Measurements from ENCODE around the gene HSPBP1.

Gene HSPBP1

GRCh38 chr19:55254625-55254977 is 25.3 kb downstream of the HSPBP1 start:
- no peak for DNase-seq (ENCODE audit: low spot score)

DNA sequence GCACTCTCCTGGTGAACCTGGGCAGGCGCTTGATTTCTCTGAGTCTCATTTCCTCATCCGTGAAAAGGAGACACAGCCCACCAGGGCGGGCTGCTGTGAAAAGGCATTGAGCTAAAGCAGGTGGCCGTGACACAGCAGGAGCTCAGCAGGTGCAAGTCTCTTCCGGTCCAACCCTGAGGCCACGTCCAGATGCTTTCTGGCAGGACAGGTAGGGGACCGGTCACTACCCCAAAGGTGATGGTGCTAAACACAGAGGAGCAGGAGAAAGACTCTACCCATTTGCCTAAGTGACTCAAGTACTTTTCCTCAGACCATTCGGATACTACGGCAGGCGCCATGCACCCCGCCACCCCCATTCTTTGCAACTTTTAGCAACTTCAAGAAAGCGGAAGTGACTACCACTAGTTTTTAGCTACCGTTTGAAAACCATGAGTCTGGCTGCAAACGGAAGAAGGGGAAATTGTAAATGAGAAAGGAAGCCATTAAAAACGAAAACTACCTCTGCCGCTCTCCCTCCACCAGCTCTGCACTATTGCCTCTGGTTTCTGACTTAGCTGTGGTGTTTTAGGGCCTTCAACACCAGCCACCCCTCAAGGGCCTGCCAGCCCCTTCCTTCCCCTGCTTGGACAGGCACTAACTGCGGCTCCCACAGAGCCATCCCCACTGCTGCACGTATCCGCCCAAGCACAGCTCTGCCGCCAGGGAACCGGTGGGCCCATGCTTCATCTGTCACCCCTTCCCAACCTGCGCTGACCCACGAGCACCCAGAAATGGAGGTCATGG is 25.9 kb downstream of the HSPBP1 start:
- no peak for DNase-seq (ENCODE audit: low spot score)

DNA sequence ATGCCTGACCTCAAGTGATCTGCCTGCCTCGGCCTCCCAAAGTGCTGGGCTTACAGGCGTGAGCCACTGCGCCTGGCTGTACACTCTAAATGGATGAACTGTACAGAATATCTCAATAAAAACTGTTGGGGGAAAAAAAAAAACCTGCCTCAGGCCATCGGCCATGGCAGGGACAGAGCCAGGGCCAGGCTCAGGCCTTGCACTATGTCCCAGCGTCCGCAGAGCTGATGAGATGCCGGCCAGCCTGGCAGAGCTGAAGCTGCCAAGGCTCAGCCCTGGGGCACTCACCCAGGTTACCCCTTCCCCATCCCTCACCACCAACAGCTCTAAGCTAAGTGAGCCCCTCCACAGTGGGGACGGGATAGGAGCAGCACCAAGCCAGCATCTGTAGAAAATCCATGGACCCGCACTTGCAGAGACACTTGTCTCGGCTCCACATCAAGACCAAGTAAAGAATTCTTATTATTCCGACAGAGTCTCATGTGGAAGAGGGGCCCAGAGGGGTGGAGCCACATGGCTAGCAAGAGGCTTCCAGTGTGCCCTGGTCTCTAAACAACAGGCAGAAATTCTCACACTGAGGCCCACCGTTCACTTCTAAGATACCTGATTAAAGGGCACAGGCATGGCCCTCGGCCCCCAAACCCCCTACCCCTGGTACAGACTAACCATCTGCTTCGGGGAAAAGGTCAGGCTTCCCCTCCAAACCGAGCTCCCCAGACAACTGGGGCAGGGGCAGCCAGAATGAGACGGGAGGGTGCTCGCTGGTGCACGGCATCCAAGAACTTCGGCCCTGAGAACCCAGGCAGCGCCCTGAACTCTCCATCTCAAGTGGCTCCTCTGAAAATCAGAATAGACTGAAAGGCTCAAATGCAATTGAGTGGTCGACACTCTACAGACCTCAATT is 26.9 kb downstream of the HSPBP1 start:
- no peak for DNase-seq (ENCODE audit: low spot score)

DNA sequence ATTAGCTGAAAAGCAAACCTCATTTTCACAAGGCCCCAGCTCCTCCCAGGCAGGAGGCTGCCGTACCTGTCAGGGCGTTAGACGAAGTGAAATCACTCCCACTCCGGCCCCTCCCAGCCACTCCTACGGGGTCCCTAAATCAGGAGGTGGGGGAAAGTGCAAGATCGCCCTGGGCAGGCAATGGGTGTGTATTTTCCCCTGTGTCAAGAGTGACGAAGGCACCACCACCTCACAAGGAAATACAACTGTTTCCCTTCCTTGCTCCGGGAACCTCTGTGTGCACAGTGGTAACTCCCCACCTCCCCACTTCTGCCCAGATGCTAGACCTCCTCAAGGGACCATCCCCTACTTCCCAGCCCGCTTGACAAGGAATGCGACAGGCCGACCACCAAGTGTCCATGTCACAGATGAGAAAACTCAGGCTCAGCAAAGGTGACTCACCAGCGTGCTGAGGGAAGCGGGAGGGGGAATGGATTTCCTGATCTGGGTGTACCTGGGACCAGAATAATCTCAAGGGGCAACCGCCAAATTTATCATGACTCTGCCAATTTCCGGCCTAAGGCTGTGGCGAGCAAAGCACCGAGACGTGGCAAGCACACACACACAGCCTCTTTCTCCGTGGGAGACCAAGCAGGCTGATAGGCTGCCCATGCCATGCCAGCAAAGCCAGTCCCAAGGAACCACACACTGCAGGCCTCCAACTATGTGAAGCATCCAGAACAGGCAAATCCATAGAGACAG is 28.4 kb downstream of the HSPBP1 start:
- DNase-seq (ENCODE audit: low spot score) = no peak

DNA sequence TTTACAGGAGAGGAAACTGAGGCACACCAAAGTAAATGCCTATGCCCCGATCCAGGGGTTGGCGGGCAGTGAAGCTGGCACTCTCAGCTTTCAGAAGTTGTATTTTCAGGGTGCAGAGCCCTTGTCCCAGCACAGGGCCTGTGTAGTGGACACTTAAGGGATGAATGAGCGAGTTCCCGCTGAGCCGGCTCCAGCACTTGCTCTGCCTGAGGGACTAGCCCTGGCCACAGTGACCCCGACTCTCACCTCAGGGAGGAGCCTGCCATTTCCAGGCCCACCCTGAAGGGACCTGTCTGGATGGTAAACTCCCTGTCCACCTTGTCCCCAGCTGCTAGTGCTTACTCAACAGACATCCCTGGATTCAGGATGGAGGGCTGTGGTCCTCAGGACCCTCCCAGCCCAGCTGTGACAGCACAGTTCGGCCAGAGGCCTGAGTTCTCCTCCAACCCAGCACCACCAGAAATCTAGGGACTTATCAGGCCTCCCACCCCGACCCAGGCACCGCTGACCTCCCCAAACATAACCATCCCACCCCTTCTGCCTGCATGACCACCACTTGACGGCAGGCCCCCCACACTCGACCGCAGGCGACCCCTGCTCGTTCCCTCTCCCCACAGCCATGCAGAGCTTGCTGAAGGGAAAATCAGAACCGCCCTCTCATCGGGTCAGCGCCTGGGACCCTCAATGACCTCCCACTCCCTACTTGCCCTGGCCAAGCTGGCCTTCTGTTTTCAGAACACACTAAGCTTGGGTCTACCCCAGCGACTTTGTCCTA is 29.5 kb downstream of the HSPBP1 start:
- no peak for DNase-seq (ENCODE audit: low spot score)

- no peak for DNase-seq (ENCODE audit: low spot score)
Observed at GRCh38 chr19:55249841-55250240, 30.1 kb downstream of the HSPBP1 start.

- no peak for DNase-seq (ENCODE audit: low spot score)
Observed at GRCh38 chr19:55248704-55249103, 31.2 kb downstream of the HSPBP1 start.

GRCh38 chr19:55248166-55248675 is 31.7 kb downstream of the HSPBP1 start:
- DNase-seq (ENCODE audit: low spot score) = no peak

GRCh38 chr19:55247621-55248099 is 32.2 kb downstream of the HSPBP1 start:
- no peak for DNase-seq (ENCODE audit: low spot score)

DNA sequence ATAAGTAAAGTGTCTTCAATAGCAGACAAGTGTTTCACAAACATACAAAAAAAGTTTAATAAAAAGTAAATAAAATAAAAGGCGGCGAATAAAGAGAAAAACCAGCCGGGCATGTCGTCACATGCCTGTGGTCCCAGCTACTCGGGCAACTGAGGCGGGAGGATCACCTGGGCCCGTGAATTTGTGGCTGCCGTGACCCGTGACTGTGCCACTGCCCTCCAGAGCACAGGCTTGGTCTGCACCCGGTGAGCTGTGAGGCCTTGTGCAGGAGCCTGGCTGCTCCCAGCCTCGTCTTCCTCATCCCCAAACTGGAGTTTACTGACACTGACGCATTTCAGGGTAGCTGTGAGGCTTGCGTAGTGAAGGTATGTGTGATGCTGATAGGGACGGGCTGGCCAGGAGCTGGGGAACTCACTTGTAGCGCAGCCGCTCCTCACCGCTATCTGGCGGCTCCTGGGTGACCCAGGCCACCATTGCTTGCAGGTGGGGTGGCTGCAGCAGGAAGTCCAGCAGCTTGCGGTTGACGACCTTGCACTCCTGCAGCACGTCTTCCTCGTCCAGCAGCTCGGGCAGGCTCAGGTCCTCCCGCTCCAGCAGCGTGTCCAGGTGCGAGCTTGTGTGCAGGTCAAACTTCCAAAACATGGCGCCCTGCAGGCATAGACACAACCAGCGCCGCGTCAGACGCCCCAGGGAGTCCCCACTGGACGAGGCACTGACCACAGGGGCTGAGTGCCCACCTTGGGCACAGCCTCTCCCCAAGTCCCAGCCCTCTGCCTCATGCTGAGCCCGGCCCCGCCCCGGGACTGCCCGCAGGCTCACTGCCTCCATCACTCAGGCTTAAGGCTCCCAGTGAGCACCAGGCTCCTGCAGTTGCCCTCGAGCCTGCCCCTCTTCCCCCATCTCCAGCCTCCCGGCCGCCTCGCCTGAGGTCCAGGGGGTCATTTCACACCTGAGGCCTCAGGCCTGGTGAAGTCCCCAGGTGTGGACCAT is 33.2 kb downstream of the HSPBP1 start:
- DNase-seq (ENCODE audit: low spot score) = no peak

- no peak for DNase-seq (ENCODE audit: low spot score)
Observed at GRCh38 chr19:55245236-55245904, 34.5 kb downstream of the HSPBP1 start.

- DNase-seq (ENCODE audit: low spot score) = no peak
Observed at GRCh38 chr19:55244004-55244680, 35.8 kb downstream of the HSPBP1 start.

DNA sequence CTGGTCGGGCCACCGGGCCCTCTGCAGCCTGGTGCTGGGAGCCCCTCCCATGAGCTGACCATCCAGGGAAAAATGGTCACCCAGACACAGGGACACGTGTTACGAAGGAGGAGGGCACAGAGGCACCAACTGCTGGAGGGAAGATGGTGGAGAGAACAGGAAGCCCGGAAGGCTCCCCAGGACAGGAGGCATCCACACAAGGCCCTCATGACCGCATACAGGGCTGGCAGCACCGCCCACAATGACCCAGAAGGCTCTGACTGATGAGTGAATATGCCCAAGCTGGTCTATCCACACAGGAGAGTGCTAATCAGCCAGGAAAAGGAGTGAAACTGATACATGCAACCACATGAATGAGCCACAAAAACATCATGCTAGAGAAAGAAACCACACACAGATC is 37.4 kb downstream of the HSPBP1 start:
- DNase-seq (ENCODE audit: low spot score) = no peak

GRCh38 chr19:55241935-55242464 is 37.9 kb downstream of the HSPBP1 start:
- DNase-seq (ENCODE audit: low spot score) = no peak

DNA sequence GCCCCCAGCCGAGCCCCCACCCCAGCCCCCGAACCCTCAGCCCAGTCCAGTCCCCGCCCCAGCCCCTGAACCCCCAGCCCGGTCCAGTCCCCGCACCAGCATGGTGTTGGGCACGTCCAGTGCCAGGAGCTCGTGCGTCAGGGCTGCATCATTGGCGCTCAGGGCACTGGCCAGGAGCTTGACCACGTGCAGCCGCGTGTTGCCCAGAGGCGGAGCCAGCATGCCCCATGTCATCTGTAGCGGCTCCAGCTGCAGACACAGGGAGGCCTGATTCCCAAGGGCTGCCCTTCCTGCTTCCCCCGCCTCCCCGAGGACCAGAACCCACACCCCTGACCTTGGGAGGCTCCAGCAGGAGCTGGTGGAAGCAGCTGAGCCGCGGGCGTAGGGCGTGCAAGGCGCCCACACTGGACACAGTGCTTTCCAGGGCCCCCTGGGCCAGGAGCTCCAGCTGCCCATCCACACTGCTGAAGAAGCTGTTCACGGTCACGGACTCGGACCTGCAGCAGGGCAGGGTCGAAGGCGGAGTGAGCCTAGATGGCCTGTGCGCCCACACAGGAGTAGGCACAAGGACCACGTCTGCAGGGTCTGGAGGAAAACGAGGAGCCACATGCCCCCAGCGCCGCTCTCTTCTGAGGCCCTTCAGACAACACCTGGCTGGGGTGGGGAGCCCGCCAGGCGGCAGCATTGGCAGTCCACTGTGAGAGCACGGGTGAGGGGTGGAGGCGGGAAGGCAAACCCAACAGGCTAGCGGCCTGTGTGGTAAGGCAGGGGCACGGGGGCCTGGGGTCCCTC is 38.6 kb downstream of the HSPBP1 start:
- no peak for DNase-seq (ENCODE audit: low spot score)

GRCh38 chr19:55240713-55241020 is 39.2 kb downstream of the HSPBP1 start:
- no peak for DNase-seq (ENCODE audit: low spot score)

DNA sequence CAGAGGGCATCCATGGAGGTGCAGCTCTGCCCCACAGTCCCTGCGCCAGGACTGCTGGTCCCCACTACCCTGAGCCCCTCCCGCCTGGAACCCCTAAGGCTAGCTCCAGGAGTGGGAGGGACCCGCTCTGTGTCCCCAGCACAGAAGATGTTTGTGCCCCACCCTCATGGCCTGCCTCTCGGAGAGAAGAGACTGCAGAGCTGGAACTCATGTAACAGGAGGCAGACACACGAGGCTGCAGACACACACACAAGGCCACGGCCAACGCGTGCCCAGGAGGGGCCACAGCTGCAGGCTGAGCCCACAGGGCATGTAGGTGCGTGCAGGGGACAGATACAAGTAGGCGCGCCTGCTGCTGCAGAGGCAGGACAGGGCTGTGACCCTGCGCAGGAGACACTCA is 40.9 kb downstream of the HSPBP1 start:
- no peak for DNase-seq (ENCODE audit: low spot score)

- no peak for DNase-seq (ENCODE audit: low spot score)
Observed at GRCh38 chr19:55238030-55238429, 41.9 kb downstream of the HSPBP1 start.
